Bronchial epithelial cell (primary cell): ENCODE measurements around the gene CLNK. TPM values are rescaled to one million over a fixed set of nuclear protein-coding genes. Genes with fewer than 3 reads are reported as not detected.

Source experiments
- DNase-seq: peaks from one replicate; pipeline ENCODE4 v3.0.0-alpha.2; 2010; ENCODE audit warnings: low read depth
- FAIRE-seq: peaks from 2 replicates; lab custom pipeline; 2011; peaks lifted over from hg19 to GRCh38; lab: Jason Lieb, UNC
- H3K27me3 ChIP-seq: 2 replicates; pipeline ENCODE4 v1.5.1; 2011; ENCODE audit warnings: low read length; ENCODE audit not compliant: control insufficient read depth, insufficient read depth
- H3K36me3 ChIP-seq: 2 replicates; pipeline ENCODE4 v1.5.1; 2011; ENCODE audit warnings: low read length; ENCODE audit not compliant: control insufficient read depth, insufficient read depth
- H3K4me3 ChIP-seq: 2 replicates; pipeline ENCODE4 v1.5.1; 2011; ENCODE audit warnings: mild to moderate bottlenecking, low read depth, low read length, control low read depth
- total RNA-seq: library from RNA; depleted of rRNA; stranded (reverse); fragments of >200 nt; gene quantifications from 2 replicates; pipeline ENCODE4 v1.2.1, GENCODE V29; 2014
- TF ChIP-seq, protein P1 (sequence below): IDR thresholded peaks from 2 replicates; pipeline ENCODE4 v1.5.1; 2011; ENCODE audit warnings: mild to moderate bottlenecking, moderate library complexity, low read length, control low read depth, inconsistent platforms; ENCODE audit not compliant: insufficient read depth, severe bottlenecking

CLNK gene
- total RNA-seq, 1 donor from 2014 or later = not detected

DNA sequence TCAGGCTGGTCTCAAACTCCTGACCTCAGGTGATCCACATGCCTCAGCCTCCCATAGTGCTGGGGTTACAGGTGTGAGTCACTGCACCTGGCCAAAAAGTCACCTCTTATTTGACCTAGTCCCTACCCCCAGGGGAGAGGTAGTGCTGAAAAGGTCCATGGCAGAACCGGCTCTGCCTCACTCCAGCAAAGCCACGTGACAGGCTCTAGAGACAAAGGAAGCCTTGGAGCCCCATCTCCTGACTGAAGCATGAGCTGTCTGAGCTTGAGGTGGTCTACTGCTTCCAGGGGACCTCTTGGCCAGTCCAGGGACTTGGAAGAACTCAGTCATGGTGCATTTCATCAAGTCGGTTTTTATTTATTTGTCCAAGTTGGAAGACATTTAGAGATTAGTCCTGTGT is 174.8 kb downstream of the CLNK start:
- FAIRE-seq (no peak), DNase-seq (no peak)
- Histone ChIP-seq H3K27me3 (no peaks in the 10 kb centered on the region), H3K4me3 (no peak overlapping the region), H3K36me3 (no peaks in the 10 kb centered on the region)
- TF ChIP-seq, protein P1, sequence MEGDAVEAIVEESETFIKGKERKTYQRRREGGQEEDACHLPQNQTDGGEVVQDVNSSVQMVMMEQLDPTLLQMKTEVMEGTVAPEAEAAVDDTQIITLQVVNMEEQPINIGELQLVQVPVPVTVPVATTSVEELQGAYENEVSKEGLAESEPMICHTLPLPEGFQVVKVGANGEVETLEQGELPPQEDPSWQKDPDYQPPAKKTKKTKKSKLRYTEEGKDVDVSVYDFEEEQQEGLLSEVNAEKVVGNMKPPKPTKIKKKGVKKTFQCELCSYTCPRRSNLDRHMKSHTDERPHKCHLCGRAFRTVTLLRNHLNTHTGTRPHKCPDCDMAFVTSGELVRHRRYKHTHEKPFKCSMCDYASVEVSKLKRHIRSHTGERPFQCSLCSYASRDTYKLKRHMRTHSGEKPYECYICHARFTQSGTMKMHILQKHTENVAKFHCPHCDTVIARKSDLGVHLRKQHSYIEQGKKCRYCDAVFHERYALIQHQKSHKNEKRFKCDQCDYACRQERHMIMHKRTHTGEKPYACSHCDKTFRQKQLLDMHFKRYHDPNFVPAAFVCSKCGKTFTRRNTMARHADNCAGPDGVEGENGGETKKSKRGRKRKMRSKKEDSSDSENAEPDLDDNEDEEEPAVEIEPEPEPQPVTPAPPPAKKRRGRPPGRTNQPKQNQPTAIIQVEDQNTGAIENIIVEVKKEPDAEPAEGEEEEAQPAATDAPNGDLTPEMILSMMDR = no peak

DNA sequence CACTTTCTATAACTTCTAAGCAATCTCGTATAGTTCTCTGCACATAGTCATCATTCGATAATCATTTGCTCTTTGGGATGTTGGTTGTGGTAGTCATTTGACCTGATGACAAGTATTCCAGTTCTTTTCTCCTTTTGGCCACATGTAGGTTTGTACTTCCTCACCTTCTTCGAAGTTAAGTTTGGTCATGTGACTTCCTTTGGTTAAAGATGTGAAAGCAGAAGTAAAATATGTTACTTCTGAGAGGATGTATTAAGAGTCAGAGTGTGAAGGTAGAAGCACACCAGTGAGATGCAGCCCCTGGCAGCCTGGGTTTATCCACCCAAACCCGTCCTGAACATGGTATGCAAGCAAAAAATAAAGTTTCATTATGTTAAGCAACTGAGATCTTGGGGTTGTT is 178.5 kb downstream of the CLNK start:
- Histone ChIP-seq H3K36me3 (no peaks in the 10 kb centered on the region), H3K4me3 (no peak overlapping the region), H3K27me3 (no peaks in the 10 kb centered on the region)
- DNase-seq (no peak), FAIRE-seq (no peak)
- TF ChIP-seq, protein P1 = no peak

DNA sequence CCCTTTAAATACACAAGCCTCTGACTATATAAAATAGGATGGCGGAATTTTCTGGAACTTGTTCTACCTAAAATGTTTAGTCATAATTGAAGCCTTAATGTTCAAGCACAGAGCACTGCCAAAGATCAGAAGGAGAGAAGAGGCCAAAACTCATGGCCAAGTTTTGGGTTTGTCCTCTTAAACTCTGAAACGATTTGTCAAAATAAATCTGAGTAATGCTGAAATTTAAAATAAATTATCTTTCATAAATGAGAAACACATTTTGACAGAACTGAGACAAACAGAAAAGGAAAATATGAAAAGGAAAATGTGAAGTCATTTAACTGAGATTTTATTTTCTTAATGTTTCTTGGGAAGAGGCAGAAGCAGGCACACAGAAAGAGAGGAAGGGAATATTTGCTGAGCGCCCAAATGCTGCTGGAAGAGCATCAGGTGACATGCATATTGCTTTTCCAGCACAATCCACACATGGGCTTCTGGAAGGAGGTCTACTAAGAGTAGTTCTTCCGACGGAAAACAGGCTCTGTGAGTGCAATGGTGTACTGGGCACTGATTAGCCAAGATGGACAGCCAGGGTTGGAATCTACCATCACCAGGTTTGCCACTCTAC is 179.9 kb downstream of the CLNK start:
- Histone ChIP-seq H3K36me3 (no peaks in the 10 kb centered on the region), H3K27me3 (no peaks in the 10 kb centered on the region), H3K4me3 (no peak overlapping the region)
- TF ChIP-seq, protein P1 = no peak
- DNase-seq (no peak), FAIRE-seq (no peak)

DNA sequence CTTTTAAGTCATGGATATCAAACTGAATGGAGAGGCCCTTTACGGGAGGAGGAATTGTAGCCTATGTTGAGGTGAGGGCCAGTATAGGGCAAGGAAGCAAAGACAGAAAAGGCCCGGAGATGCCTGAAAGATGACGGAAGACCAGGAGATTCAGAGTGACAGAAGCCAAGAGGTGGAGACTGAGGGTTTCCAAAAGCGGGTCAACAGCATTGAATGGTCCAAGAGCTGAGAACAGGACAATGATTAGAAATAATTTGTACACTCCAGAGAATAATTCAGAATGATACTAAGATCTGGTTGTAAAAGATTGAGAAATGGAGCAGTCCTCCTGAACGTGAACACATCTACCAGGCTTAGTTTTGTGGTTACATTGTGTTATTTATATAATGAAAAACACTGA is 181.9 kb downstream of the CLNK start:
- TF ChIP-seq, protein P1 = no peak
- no peak for FAIRE-seq
- no peak for DNase-seq
- no peaks in the 10 kb centered on the region for H3K27me3 ChIP-seq
- no peak overlapping the region for H3K4me3 ChIP-seq
- no peaks in the 10 kb centered on the region for H3K36me3 ChIP-seq

DNA sequence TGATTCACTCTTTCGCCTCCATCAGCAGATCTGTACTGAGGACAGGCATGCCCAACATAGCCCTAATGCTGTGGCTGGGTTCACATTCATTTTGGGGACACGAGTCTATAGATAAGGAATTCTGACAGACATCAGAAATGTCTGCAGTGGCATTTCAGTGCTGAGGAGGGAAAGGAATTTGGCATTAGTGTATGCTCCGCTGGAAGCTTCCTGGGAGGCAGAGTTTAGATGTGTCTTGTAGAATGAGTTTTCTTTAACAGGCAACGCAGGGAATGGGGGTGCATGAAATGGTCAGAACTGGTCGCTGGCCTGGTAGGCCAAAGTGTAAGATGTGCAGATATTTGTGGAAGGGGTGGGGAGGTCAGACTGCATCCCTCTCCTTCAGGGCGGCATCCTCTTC is 183.8 kb downstream of the CLNK start:
- DNase-seq (no peak), FAIRE-seq (no peak)
- no peaks in the 10 kb centered on the region for H3K27me3 ChIP-seq
- H3K36me3 ChIP-seq = no peaks in the 10 kb centered on the region
- H3K4me3 ChIP-seq = no peak overlapping the region
- TF ChIP-seq, protein P1 = no peak

DNA sequence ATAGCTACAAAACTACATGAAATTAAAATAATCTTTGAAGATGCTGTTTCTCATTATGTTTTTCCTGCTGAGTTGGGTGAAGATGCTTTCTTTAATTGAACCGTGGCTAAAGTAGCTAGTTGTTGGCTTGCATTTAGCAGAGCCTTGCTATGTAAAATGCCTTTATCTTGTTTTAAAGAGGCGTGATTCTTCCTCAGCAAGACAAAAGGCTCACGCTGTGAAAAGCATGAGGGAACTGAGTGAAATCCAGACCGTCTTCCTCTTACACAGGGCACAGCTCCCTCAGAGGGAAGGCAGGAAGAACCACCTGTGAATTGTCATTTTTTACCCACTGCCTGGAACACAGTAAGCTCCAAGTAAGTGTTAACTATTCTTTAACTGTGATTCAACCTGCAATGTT is 188.4 kb downstream of the CLNK start:
- FAIRE-seq = no peak
- no peak overlapping the region for H3K4me3 ChIP-seq
- no peak for DNase-seq
- no peaks in the 10 kb centered on the region for H3K27me3 ChIP-seq
- TF ChIP-seq, protein P1 = no peak
- no peaks in the 10 kb centered on the region for H3K36me3 ChIP-seq
